HepG2 (cell line): ENCODE data around the gene CLIP2.

Source experiments
- AGO1 ChIP-seq: fragments of 200-400 bp; formaldehyde crosslinking; IDR thresholded peaks from 2 replicates; pipeline ENCODE4 v1.6.1; 2017; ENCODE audit warnings: mild to moderate bottlenecking, low read depth, low read length, moderate library complexity; ENCODE audit not compliant: poor library complexity, severe bottlenecking
- CCDC6 ChIP-seq: sonication (generic); formaldehyde crosslinking; IDR thresholded peaks from 2 replicates; pipeline ENCODE4 v1.8.1; 2022; ENCODE audit warnings: mild to moderate bottlenecking, missing genetic modification reagents, moderate library complexity
- CTCF ChIP-seq: sonication (generic); formaldehyde crosslinking; IDR thresholded peaks from 2 replicates; pipeline ENCODE4 v1.5.0; 2020; ENCODE audit warnings: mild to moderate bottlenecking, missing genetic modification reagents, moderate library complexity
- HCFC1 ChIP-seq: fragments of 150-350 bp; IDR thresholded peaks from 2 replicates; pipeline ENCODE4 v1.6.1; 2014; ENCODE audit warnings: low read depth, low read length
- MED13 ChIP-seq: sonication (generic); formaldehyde crosslinking; IDR thresholded peaks from 2 replicates; pipeline ENCODE4 v1.5.0; 2020; ENCODE audit warnings: missing genetic modification reagents
- POLR2A ChIP-seq, 2 experiments: IDR thresholded peaks; 2 replicates each; pipeline ENCODE4 v1.6.1; 2011; ENCODE audit warnings: low read depth in 2 of 2, low read length in 2 of 2, mild to moderate bottlenecking in 1 of 2, moderate library complexity in 1 of 2; ENCODE audit not compliant: insufficient read depth in 1 of 2
- ZBTB25 ChIP-seq: IDR thresholded peaks from 2 replicates; pipeline ENCODE4 v1.6.1; 2018; ENCODE audit warnings: missing genetic modification reagents
- ZNF138 ChIP-seq: sonication (generic); formaldehyde crosslinking; IDR thresholded peaks from 2 replicates; pipeline ENCODE4 v1.5.0; 2020; ENCODE audit warnings: mild to moderate bottlenecking, low read depth, missing genetic modification reagents
- ZNF510 ChIP-seq: sonication (generic); formaldehyde crosslinking; IDR thresholded peaks from 2 replicates; pipeline ENCODE4 v1.4.0; 2020; ENCODE audit warnings: low read depth, mild to moderate bottlenecking, missing genetic modification reagents
- ZNF768 ChIP-seq: sonication (generic); formaldehyde crosslinking; IDR thresholded peaks from 2 replicates; pipeline ENCODE4 v1.4.0; 2020; ENCODE audit warnings: missing genetic modification reagents
- TF ChIP-seq, protein P1 (sequence below), 2 experiments: IDR thresholded peaks; 2 replicates each; pipeline ENCODE4 v1.6.1; 2011 to 2012; ENCODE audit warnings: low read length in 2 of 2, borderline replicate concordance in 1 of 2, low read depth in 1 of 2, mild to moderate bottlenecking in 1 of 2, moderate library complexity in 1 of 2
- TF ChIP-seq, protein P2 (sequence below): sonication (generic); formaldehyde crosslinking; IDR thresholded peaks from 2 replicates; pipeline ENCODE4 v1.5.0; 2020; ENCODE audit warnings: mild to moderate bottlenecking, low read depth, missing genetic modification reagents, borderline replicate concordance

GRCh38 chr7:74380720-74381119 is 91.5 kb downstream of the CLIP2 start:
- TF ChIP-seq HCFC1 (no peak), CCDC6 (CRISPR knock-in tag) (no peak), ZNF510 (no peak), MED13 (CRISPR knock-in tag) (no peak), ZBTB25 (CRISPR knock-in tag) (no peak), POLR2A (IDR thresholded peaks at IDR 0.05; ENCODE audit: insufficient read depth in 1 of 2, low read depth in 2 of 2, low read length in 2 of 2) (no peak), ZNF768 (CRISPR knock-in tag) (no peak), CTCF (no peak), ZNF138 (CRISPR knock-in tag) (no peak), AGO1 (no peak)
- TF ChIP-seq, protein P1, sequence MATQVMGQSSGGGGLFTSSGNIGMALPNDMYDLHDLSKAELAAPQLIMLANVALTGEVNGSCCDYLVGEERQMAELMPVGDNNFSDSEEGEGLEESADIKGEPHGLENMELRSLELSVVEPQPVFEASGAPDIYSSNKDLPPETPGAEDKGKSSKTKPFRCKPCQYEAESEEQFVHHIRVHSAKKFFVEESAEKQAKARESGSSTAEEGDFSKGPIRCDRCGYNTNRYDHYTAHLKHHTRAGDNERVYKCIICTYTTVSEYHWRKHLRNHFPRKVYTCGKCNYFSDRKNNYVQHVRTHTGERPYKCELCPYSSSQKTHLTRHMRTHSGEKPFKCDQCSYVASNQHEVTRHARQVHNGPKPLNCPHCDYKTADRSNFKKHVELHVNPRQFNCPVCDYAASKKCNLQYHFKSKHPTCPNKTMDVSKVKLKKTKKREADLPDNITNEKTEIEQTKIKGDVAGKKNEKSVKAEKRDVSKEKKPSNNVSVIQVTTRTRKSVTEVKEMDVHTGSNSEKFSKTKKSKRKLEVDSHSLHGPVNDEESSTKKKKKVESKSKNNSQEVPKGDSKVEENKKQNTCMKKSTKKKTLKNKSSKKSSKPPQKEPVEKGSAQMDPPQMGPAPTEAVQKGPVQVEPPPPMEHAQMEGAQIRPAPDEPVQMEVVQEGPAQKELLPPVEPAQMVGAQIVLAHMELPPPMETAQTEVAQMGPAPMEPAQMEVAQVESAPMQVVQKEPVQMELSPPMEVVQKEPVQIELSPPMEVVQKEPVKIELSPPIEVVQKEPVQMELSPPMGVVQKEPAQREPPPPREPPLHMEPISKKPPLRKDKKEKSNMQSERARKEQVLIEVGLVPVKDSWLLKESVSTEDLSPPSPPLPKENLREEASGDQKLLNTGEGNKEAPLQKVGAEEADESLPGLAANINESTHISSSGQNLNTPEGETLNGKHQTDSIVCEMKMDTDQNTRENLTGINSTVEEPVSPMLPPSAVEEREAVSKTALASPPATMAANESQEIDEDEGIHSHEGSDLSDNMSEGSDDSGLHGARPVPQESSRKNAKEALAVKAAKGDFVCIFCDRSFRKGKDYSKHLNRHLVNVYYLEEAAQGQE (IDR thresholded peaks at IDR 0.05; ENCODE audit: borderline replicate concordance in 1 of 2, low read depth in 1 of 2, low read length in 2 of 2): no peak
- TF ChIP-seq, protein P2, sequence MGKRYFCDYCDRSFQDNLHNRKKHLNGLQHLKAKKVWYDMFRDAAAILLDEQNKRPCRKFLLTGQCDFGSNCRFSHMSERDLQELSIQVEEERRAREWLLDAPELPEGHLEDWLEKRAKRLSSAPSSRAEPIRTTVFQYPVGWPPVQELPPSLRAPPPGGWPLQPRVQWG (CRISPR knock-in tag): no peak
